ENCODE results near the gene C16orf95.

DNA sequence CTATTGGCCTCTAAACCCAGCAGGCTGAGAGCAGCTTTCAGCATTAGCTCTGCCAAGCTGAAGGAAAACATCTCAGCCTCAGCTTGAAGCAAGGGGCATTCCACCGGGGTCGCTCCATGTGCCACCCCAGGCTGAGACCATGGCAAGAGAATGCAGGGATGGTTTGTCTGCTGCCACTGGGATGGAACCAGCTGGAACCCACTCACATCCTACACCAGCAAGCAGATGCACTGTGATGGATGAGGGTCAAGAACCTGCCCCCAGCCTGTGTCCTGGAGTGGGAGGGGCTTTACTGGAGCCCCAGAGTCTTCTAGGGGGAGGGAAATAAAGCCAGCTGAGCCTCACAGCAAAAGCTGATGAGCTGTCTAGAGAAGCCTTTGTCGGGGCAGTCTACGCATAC, 51.9 kb downstream of the C16orf95 start:
- no peak for TF ChIP-seq POLR2A (IDR thresholded peaks at IDR 0.05)
- TF ChIP-seq, protein P1, sequence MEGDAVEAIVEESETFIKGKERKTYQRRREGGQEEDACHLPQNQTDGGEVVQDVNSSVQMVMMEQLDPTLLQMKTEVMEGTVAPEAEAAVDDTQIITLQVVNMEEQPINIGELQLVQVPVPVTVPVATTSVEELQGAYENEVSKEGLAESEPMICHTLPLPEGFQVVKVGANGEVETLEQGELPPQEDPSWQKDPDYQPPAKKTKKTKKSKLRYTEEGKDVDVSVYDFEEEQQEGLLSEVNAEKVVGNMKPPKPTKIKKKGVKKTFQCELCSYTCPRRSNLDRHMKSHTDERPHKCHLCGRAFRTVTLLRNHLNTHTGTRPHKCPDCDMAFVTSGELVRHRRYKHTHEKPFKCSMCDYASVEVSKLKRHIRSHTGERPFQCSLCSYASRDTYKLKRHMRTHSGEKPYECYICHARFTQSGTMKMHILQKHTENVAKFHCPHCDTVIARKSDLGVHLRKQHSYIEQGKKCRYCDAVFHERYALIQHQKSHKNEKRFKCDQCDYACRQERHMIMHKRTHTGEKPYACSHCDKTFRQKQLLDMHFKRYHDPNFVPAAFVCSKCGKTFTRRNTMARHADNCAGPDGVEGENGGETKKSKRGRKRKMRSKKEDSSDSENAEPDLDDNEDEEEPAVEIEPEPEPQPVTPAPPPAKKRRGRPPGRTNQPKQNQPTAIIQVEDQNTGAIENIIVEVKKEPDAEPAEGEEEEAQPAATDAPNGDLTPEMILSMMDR (IDR thresholded peaks at IDR 0.05): no peak
